Cardiac muscle cell (in vitro differentiated cells and primary cell): Measurements from ENCODE around the gene FGGY. TPM values are rescaled to one million over a fixed set of nuclear protein-coding genes. Genes with fewer than 3 reads are reported as not detected.

Source experiments
- DNase-seq, 2 donors: peaks; one replicate each; pipeline versions ENCODE4 v3.0.0 to v3.0.0-alpha.2; 2010 to 2017; ENCODE audit warnings: low read depth in 1 of 2, low spot score in 1 of 2
- H3K27ac ChIP-seq: fragments of 200-600 bp; sonication (generic); 2 replicates; pipeline ENCODE4 v1.5.1; 2016
- H3K27me3 ChIP-seq: fragments of 200-600 bp; sonication (generic); 2 replicates; pipeline ENCODE4 v1.6.0; 2016; ENCODE audit warnings: control low read depth
- H3K36me3 ChIP-seq: fragments of 200-600 bp; sonication (generic); 2 replicates; pipeline ENCODE4 v1.5.1; 2016; ENCODE audit warnings: control low read depth
- H3K4me1 ChIP-seq: fragments of 200-600 bp; sonication (generic); 2 replicates; pipeline ENCODE4 v1.8.1; 2017; ENCODE audit warnings: low read depth, mild to moderate bottlenecking, mixed run types
- H3K4me3 ChIP-seq: fragments of 200-600 bp; sonication (generic); 2 replicates; pipeline ENCODE4 v1.5.1; 2016; ENCODE audit warnings: mild to moderate bottlenecking
- H3K9me3 ChIP-seq: fragments of 200-600 bp; sonication (generic); 2 replicates; pipeline ENCODE4 v1.5.1; 2017; ENCODE audit warnings: low read depth, mild to moderate bottlenecking, control low read depth
- polyA plus RNA-seq: library from polyadenylated mRNA; unstranded; fragments of >200 nt; fragmentation: Nextera tagmentation; extraction: Ambion mirVana; gene quantifications from 2 replicates; pipeline ENCODE4 v1.2.1, GENCODE V29; 2016
- total RNA-seq: library from RNA; depleted of rRNA; stranded (reverse); fragments of >200 nt; gene quantifications from 2 replicates; pipeline ENCODE4 v1.2.3, GENCODE V29; 2016
- TF ChIP-seq, protein P1 (sequence below): IDR thresholded peaks from 2 replicates; pipeline ENCODE4 v1.5.1; 2012; ENCODE audit warnings: low read depth, mild to moderate bottlenecking, low read length

The FGGY gene
- total and polyA plus RNA-seq, 2 experiments from 2014 or later = 9.8 to 14.5 TPM

DNA sequence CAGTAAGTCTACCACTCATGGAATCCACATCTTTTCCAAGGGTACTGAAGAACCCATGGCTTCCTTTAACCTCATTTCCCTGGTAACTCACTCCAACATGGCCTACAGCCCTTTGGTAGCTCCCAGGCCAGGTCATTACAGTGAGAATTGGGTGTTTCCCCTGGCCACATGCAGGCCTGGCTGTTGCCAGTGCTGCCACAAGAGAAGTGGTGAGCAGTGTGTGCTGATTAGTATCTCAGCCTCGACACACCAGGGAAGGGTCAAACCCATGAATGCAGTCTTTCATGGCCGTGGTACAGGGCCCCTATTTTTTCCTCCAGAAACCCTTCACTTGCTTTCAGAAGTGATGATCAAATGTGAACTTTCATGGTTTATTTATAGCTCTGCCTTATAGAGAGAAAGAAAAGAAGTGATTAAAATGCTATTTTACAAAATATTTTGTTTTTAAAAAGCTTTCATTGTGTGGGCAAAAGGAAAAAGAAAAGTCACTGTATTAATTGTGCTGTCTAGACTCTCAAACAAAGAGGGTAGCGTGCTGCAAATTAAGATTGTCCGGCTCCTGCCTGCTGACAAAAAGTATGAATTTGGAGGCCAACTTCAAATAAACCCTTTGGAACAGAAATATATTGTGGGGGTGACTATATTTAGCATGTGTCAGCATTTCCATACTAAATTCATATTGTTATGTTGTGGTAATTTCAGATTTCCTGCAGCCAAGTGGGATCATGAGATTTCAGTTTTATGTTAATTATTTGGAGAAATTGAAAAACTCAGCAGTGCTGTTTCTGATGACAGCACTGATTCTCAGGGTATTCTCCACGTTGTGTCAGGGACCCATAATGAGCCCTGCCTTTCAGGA lies 455.9 kb downstream of the FGGY start:
- no peaks in the 10 kb centered on the region for H3K36me3 ChIP-seq
- no peaks in the 10 kb centered on the region for H3K27me3 ChIP-seq
- DNase-seq = no peak
- no peak overlapping the region for H3K27ac ChIP-seq
- peaks cover 24% of the 10 kb centered on the region for H3K4me1 ChIP-seq
- TF ChIP-seq, protein P1, sequence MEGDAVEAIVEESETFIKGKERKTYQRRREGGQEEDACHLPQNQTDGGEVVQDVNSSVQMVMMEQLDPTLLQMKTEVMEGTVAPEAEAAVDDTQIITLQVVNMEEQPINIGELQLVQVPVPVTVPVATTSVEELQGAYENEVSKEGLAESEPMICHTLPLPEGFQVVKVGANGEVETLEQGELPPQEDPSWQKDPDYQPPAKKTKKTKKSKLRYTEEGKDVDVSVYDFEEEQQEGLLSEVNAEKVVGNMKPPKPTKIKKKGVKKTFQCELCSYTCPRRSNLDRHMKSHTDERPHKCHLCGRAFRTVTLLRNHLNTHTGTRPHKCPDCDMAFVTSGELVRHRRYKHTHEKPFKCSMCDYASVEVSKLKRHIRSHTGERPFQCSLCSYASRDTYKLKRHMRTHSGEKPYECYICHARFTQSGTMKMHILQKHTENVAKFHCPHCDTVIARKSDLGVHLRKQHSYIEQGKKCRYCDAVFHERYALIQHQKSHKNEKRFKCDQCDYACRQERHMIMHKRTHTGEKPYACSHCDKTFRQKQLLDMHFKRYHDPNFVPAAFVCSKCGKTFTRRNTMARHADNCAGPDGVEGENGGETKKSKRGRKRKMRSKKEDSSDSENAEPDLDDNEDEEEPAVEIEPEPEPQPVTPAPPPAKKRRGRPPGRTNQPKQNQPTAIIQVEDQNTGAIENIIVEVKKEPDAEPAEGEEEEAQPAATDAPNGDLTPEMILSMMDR = no peak
- no peak overlapping the region for H3K4me3 ChIP-seq
- H3K9me3 ChIP-seq = no peaks in the 10 kb centered on the region

DNA sequence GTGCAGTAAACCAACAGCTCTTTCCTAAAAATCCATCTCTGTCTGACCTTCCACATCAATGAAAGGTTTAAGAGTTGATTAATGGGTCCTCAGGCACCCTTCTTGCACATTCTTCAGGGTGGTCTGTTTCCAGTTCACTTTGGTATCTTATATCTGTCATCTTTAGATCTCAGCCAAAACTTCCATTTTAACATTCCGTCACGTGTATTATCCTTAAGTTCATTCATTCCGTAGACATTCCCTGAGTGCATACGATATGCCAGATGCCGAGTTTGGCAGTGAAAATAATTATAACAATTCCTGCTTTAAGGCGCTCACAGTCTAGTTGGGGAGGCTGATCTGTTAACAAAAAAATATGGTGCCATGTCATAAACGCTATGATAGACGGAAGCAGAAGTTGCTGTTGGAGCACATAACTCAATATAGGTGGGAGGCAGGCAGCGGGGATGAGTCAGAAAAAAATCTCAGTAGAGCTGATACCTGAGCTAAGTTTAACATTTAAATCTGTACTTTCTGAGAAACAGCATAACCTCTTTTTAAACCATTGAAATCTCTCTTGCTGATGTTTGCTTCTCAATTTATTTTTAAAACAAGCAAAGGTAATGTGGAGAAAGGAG lies 458.3 kb downstream of the FGGY start:
- Histone ChIP-seq H3K36me3 (no peaks in the 10 kb centered on the region), H3K27ac (no peak overlapping the region), H3K4me1 (peaks cover 25% of the 10 kb centered on the region), H3K4me3 (no peak overlapping the region), H3K27me3 (no peaks in the 10 kb centered on the region), H3K9me3 (no peaks in the 10 kb centered on the region)
- TF ChIP-seq, protein P1 = no peak
- no peak for DNase-seq

DNA sequence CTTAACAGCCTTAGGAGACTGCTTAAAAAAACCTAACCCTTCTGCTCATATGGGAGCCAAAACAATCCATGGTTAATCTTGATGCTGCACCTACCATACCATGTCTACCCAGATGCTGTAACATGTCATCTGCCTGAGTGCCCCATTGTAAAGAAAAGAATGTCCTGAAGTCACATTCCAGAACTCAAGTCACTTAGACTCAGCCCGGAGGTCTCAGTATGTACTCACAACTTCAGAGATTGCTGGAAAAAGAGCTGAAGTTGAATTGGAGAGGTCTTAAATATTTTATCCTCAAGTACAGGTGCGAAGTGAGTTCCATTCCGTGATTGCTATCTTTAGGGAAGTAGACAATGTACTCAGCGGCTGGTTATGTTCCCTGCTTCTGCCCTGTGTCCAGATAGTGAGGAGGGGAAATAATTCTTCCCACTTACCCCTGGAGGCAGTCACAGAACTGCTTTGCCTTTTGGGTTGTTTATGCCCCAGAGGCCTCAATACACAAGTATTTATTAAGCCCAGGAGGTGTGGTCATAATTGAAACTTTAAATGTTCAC lies 460.4 kb downstream of the FGGY start:
- H3K27ac ChIP-seq = no peak overlapping the region
- DNase-seq = no peak
- no peaks in the 10 kb centered on the region for H3K9me3 ChIP-seq
- no peaks in the 10 kb centered on the region for H3K36me3 ChIP-seq
- no peaks in the 10 kb centered on the region for H3K27me3 ChIP-seq
- TF ChIP-seq, protein P1 = no peak
- no peak overlapping the region for H3K4me3 ChIP-seq
- peaks cover 25% of the 10 kb centered on the region for H3K4me1 ChIP-seq

DNA sequence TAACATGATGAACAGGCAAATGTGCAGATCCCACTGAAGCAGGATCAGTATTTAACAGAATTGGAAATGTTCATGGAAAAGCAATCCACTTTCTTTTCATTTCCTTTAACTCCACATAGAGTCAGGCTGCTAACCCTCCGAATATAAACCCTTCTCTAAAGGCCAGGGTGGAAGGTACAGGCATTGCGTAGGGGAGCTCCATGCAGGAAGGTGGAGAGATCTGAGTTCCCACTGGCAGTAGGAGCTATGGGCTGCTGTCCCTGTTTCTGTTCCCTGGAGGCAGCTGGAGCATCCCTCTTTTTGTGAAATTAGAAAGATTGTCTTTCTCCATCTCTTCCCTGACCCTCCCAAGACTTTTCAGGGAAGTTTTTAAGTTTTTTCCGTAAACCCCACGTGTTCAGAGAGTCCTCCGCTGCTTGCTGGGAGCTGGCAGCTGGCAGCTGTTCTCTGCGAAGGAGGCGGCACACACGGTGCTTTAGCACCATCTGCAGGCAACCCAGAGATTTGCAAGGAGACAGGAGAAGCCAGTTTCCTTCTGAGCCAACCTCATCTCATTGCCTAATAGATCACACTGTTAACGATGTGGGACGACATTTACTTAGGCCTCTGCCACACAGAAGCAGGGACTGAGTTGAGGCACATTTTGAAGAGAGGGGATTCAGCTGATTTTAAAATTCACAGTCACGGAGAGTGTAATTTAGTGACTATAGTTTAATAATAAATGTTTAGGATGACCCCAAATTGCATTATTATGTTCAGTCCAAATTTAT lies 462.4 kb downstream of the FGGY start:
- H3K27ac ChIP-seq = no peak overlapping the region
- H3K36me3 ChIP-seq = no peaks in the 10 kb centered on the region
- DNase-seq = peak; percentile 78 to 92
- H3K9me3 ChIP-seq = no peaks in the 10 kb centered on the region
- no peaks in the 10 kb centered on the region for H3K27me3 ChIP-seq
- TF ChIP-seq, protein P1 = peak; percentile 89
- H3K4me1 ChIP-seq = peaks cover 19% of the 10 kb centered on the region
- no peak overlapping the region for H3K4me3 ChIP-seq

DNA sequence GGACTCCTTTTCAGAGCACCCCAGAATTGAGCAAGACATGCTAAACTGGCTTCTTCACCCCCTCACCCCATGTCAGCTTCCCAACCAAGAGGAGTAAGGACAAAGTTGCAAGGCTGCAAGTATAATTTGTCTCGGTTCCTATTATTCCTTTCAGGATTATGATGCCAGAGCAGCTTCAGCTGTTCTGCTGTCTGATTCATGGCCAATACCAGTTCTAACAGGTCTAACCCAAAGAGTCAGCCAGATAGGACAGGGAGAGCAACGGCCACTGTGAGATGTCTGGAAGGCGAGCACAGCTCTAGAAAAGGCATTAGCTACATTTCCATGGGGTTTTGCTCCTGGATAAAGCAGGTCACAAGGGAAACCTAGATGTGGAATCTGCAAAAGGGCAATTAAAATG lies 464.5 kb downstream of the FGGY start:
- TF ChIP-seq, protein P1 = no peak
- Histone ChIP-seq H3K4me1 (peaks cover 11% of the 10 kb centered on the region), H3K9me3 (no peaks in the 10 kb centered on the region), H3K36me3 (no peaks in the 10 kb centered on the region), H3K4me3 (no peak overlapping the region), H3K27ac (no peak overlapping the region), H3K27me3 (no peaks in the 10 kb centered on the region)
- DNase-seq = no peak
